ENCODE measurements around the gene EMILIN1. TPM values are rescaled to one million over a fixed set of nuclear protein-coding genes. Genes with fewer than 3 reads are reported as not detected.

Gene EMILIN1
- total and polyA plus RNA-seq, 2 experiments from 2014 or later, result 3.2 to 15.4 TPM

GRCh38 chr2:27097341-27097740, 18.9 kb downstream of the EMILIN1 start (continued):
- no peak for TF ChIP-seq STAT1 (IDR thresholded peaks at IDR 0.05; ENCODE audit: unreplicated experiment)
- TF ChIP-seq POLR2AphosphoS5 (IDR thresholded peaks at IDR 0.05; ENCODE audit: low read depth), result no peak
- TF ChIP-seq ZNF331 (CRISPR knock-in tag; IDR thresholded peaks at IDR 0.05; ENCODE audit: low read depth), result no peak
- no peak for TF ChIP-seq ZNF114 (CRISPR knock-in tag; IDR thresholded peaks at IDR 0.05)
- TF ChIP-seq REST (IDR thresholded peaks at IDR 0.05; ENCODE audit: unreplicated experiment), result no peak
- no peak for TF ChIP-seq CREB1 (CRISPR knock-in tag; IDR thresholded peaks at IDR 0.05; ENCODE audit: low read depth)
- TF ChIP-seq EZH2phosphoT487 (IDR thresholded peaks at IDR 0.05; ENCODE audit: unreplicated experiment), result no peak
- no peak for TF ChIP-seq EZH2 (IDR thresholded peaks at IDR 0.05; ENCODE audit: low read depth, unreplicated experiment)
- no peak for TF ChIP-seq ETS1 (IDR thresholded peaks at IDR 0.05)
- TF ChIP-seq CTCF (conservative IDR thresholded peaks at IDR 0.05; ENCODE audit: low read depth in 2 of 2), result no peak

- H4K20me1 ChIP-seq (replicated peaks; ENCODE audit: insufficient read depth), result no peaks in the 10 kb centered on the region; the same call in 1 of the 2 replicates
- no peaks in the 10 kb centered on the region for H3K36me3 ChIP-seq (ENCODE audit: insufficient read depth)
- H3K36me3 Mint-ChIP-seq (ENCODE audit: low read depth), result no peaks in the 10 kb centered on the region; the same call in 2 of the 3 replicates
- DNase-seq (ENCODE audit: low spot score), result no peak
- ATAC-seq, result no peak
- H3K27me3 ChIP-seq (ENCODE audit: insufficient read depth), result no peaks in the 10 kb centered on the region
- H3K27me3 Mint-ChIP-seq (ENCODE audit: insufficient read depth, low read depth, poor library complexity), result peaks cover 21% of the 10 kb centered on the region
- peaks cover 9% of the 10 kb centered on the region for H3K4me1 Mint-ChIP-seq
- no peak overlapping the region for H2AFZ ChIP-seq
- no peaks in the 10 kb centered on the region; the same call in 2 of the 3 replicates for H3K9me3 Mint-ChIP-seq
- no peak overlapping the region for H3K27ac ChIP-seq (ENCODE audit: low read depth)
- H3K79me2 ChIP-seq (replicated peaks; ENCODE audit: insufficient read depth), result no peaks in the 10 kb centered on the region
- peak in 1 of 2 experiments; percentile 43; a peak in 2 of 4 replicates for TF ChIP-seq CTCF (conservative IDR thresholded peaks at IDR 0.05; ENCODE audit: low read depth in 2 of 2)
- no peak for TF ChIP-seq EZH2 (IDR thresholded peaks at IDR 0.05; ENCODE audit: low read depth, unreplicated experiment)
- no peak overlapping the region for H3K4me2 ChIP-seq
- H3K4me3 ChIP-seq, result no peak overlapping the region
- no peaks in the 10 kb centered on the region for H3F3A ChIP-seq (replicated peaks; ENCODE audit: low read depth)
- no peak overlapping the region for H3K4me3 Mint-ChIP-seq
- no peak overlapping the region for H3K27ac Mint-ChIP-seq
- no peaks in the 10 kb centered on the region for H3K9me2 ChIP-seq (ENCODE audit: insufficient read depth)
- H3K4me1 ChIP-seq (ENCODE audit: insufficient read depth), result peaks cover 4% of the 10 kb centered on the region; the same call in 1 of the 2 replicates
Measured at GRCh38 chr2:27099334-27099955, 21.0 kb downstream of the EMILIN1 start.

All from GM23338 (cell line).